GM21515 (cell line): ENCODE data around the gene AP4S1.
"Not testable (repeated sequence)": the region's sequence is repeated elsewhere in the genome, so short reads cannot be mapped to it uniquely, and the experiment has no call there.

ENCODE experiments used
- ATAC-seq: cut with Tn5 transposase; IDR thresholded peaks from one replicate; pipeline ENCODE4 v1.9.1; 2021; ENCODE audit not compliant: unreplicated experiment

Gene AP4S1

GRCh38 chr14:31004007-31004406, 21.4 kb upstream of the AP4S1 start:
- ATAC-seq = not testable (repeated sequence)

GRCh38 chr14:31006703-31007102, 18.7 kb upstream of the AP4S1 start:
- no peak for ATAC-seq

- ATAC-seq = no peak
Measured at GRCh38 chr14:31009836-31010574, 15.4 kb upstream of the AP4S1 start.

- no peak for ATAC-seq
Measured at GRCh38 chr14:31010935-31011334, 14.5 kb upstream of the AP4S1 start.

GRCh38 chr14:31013841-31014240, 11.6 kb upstream of the AP4S1 start:
- no peak for ATAC-seq

- ATAC-seq = no peak
Measured at GRCh38 chr14:31018057-31018645, 7.3 kb upstream of the AP4S1 start.

GRCh38 chr14:31020834-31021575, 4.4 kb upstream of the AP4S1 start:
- no peak for ATAC-seq

GRCh38 chr14:31021576-31021949, 3.9 kb upstream of the AP4S1 start:
- ATAC-seq = no peak

- no peak for ATAC-seq
Measured at GRCh38 chr14:31022386-31022785, 3.1 kb upstream of the AP4S1 start.

GRCh38 chr14:31024010-31024480, 1.4 kb upstream of the AP4S1 start:
- ATAC-seq = no peak

- ATAC-seq = no peak
Measured at GRCh38 chr14:31024577-31025366, 677 bp upstream of the AP4S1 start.

- no peak for ATAC-seq
Measured at GRCh38 chr14:31026077-31026449, 614 bp downstream of the AP4S1 start, which contains the start of gene STRN3. TSS of gene STRN3 (minus strand) at chr14:31026379. CDS start at chr14:31026185, 194 bp downstream.

GRCh38 chr14:31026450-31027235, 1.2 kb downstream of the AP4S1 start:
- ATAC-seq = peak; percentile 90

GRCh38 chr14:31027847-31028246, 2.4 kb downstream of the AP4S1 start:
- ATAC-seq = no peak

- ATAC-seq = no peak
Measured at GRCh38 chr14:31029016-31029970, 3.8 kb downstream of the AP4S1 start.

GRCh38 chr14:31030469-31030868, 5.0 kb downstream of the AP4S1 start:
- ATAC-seq = no peak

GRCh38 chr14:31036552-31036951, 11.1 kb downstream of the AP4S1 start:
- ATAC-seq = no peak

- no peak for ATAC-seq
Measured at GRCh38 chr14:31037709-31038221, 12.3 kb downstream of the AP4S1 start.
